GM12864 (cell line): ENCODE measurements around the gene MCUB.

Experiments used
- DNase-seq: peaks from one replicate; pipeline ENCODE4 v3.0.0-alpha.2; 2011; ENCODE audit warnings: low read depth
- H3K4me3 ChIP-seq: 2 replicates; pipeline ENCODE4 v1.5.1; 2011; ENCODE audit warnings: mild to moderate bottlenecking, low read depth, low read length, control low read depth
- TF ChIP-seq, protein P1 (sequence below): IDR thresholded peaks from 2 replicates; pipeline ENCODE4 v1.5.1; 2011; ENCODE audit warnings: low read depth, mild to moderate bottlenecking, moderate library complexity, low read length, control low read depth, inconsistent platforms; ENCODE audit errors: missing control alignments

The MCUB gene

DNA sequence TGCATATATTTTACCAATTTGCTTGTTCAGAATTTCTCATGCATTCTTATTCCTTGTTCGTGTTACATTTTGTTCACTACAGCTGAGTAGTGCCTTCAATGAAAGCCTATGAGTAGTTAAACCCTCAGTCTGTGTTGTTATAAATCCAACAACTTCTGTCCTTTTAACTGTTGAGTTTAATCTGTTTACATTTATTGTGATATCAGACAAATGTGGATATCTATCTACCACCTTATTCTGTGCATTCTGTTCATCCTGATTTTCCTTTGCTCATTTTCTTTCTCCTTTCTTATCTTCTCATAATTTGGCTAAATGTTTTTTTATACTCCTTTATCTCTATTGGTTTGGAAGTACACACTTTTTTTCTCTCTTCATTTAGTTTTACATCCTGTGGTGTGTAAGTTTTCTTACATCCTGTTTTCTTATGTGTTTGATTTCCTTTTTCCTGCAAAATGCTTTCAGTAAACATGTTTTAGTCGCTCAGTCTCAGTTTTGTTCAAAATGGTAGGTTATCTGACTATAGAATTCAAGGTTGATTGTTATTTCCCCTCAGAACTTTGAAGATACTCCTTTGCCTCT, 89.0 kb downstream of the MCUB start:
- DNase-seq = no peak
- TF ChIP-seq, protein P1, sequence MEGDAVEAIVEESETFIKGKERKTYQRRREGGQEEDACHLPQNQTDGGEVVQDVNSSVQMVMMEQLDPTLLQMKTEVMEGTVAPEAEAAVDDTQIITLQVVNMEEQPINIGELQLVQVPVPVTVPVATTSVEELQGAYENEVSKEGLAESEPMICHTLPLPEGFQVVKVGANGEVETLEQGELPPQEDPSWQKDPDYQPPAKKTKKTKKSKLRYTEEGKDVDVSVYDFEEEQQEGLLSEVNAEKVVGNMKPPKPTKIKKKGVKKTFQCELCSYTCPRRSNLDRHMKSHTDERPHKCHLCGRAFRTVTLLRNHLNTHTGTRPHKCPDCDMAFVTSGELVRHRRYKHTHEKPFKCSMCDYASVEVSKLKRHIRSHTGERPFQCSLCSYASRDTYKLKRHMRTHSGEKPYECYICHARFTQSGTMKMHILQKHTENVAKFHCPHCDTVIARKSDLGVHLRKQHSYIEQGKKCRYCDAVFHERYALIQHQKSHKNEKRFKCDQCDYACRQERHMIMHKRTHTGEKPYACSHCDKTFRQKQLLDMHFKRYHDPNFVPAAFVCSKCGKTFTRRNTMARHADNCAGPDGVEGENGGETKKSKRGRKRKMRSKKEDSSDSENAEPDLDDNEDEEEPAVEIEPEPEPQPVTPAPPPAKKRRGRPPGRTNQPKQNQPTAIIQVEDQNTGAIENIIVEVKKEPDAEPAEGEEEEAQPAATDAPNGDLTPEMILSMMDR = no peak
- no peak overlapping the region for H3K4me3 ChIP-seq

DNA sequence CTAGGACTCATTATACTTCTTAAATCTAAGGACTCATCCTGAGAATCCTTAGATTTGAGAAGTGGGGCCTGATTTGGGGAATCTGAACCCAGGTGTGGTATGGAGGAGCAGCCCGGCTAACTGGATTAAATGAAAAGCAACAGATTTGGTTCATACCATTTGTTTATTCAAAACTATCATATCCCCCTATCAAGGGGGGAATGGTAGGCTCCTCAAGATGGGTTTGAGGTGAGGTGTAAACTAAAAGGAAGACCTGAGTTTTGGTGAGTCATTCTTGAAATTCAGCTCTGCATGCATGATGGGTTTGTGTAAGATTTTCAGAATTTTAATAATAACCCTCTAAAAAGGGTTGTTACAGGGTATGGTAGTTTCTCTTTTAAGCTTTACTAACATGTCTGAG, 89.8 kb downstream of the MCUB start:
- DNase-seq = peak; percentile 54
- TF ChIP-seq, protein P1 = no peak
- H3K4me3 ChIP-seq = no peak overlapping the region

DNA sequence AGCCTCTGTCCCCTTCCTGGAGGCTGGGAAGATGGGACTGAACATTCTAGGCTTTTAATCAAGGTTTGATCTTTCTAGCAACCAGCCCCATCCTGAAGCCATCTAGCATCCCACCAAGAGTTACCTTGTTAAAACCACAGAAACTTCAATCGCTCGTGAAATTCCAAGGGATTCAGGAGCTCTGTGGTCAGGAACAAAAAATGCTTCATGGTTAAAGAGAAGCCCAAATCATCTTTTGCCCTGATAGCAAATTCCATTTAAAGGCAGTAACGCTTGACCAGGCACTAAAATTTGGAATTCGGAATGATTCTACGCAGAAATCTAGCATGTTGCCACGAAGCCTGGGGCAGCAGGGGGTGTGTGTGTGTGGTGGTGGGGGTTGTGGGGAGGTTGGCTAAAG, 95.3 kb downstream of the MCUB start:
- TF ChIP-seq, protein P1 = no peak
- no peak for DNase-seq
- H3K4me3 ChIP-seq = no peak overlapping the region

DNA sequence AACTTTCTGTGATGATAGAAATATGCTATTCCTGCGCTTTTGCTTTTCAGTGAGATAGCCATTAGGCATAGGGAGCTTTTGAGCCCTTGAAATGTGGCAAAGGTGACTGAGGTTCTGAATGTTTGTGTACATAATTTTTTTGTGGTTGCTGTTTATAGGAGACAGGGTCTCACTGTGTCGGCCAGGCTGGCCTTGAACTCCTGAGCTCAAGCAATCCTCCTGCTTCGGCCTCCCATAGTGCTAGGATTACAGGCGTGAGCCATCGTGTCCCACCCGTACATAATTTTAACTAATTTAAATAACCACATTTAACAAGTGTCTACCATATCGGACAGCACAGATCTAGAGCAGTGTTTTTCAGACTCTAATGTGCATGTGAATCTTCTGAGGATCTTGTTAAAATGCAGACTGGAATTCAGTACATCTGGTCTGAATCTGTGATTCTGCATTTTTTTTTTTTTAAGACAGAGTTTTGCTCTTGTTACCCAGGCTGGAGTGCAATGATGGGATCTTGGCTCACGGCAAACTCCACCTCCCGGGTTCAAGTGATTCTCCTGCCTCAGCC, 97.9 kb downstream of the MCUB start:
- no peak overlapping the region for H3K4me3 ChIP-seq
- no peak for DNase-seq
- TF ChIP-seq, protein P1 = no peak

DNA sequence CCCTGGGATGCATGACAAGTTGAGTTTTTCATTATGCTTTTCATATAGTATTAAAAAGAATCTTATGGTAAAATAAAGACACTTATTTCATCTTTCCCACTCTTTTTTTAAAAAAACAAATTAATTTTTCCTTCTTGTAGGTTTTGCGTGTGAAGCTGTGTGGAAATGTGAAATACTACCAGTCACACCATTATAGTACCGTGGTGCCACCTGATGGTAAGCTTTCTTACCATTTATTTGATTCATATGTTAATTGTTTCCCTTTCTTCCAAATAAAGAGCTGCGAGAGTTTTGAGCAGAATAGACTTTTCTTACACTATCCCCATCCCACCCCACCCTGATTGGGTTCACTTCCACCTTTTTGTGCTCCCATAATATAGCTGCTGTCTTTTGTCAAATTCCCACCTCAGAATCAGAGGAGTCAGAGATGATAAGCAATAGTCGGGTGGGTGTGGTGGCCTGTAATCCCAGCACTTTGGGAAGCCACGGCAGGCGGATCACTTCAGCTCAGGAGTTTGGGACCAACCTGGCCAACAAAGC, 98.9 kb downstream of the MCUB start:
- H3K4me3 ChIP-seq = no peak overlapping the region
- DNase-seq = no peak
- TF ChIP-seq, protein P1 = no peak

DNA sequence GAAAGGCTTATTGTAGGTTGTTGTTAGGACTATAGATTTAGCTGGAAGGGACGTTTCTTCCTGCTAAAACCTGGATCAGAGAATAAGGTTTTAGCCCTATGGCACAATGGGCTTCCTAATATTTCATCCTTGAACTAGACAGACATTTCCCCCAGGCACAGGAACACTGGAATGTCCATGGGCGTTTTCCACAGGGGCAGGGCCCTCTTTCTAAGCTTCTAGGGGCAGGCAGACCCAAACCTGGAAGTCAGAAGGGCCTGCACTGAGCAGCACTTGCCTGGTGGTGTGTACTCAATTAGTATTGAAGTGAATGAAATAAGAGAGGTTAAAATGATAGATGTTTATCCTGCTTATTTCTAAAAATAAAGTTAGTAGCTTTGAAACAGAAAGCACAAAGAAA, 102.1 kb downstream of the MCUB start:
- TF ChIP-seq, protein P1 = no peak
- no peak overlapping the region for H3K4me3 ChIP-seq
- no peak for DNase-seq

DNA sequence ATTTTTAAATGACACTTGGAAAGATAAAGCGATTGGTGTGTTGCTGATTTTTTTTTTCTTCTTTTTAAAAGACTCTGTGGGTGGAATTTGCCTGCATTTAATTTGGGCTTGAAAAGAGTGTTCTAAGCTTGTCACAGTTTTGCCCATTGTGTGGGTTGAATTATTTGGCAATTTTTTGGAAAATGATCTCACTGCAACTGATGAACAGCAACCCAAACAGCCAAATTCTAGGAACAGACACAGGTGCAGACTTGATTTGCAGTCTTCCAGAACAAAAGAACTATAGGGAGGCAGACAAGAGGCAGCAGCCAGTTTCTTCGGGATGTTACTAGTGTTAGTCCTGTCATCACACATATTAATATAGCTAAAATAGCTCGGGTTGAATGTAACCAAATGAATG, 102.7 kb downstream of the MCUB start:
- no peak for DNase-seq
- TF ChIP-seq, protein P1 = no peak
- no peak overlapping the region for H3K4me3 ChIP-seq
